ENCODE results near the gene TECTA.

The TECTA gene

GRCh38 chr11:121068787-121069186 is 32.3 kb upstream of the TECTA start:
- Histone ChIP-seq H3K27ac (ENCODE audit: low read length) (peak overlapping the region; percentile 73; the same call in 1 of the 2 replicates), H3K9me3 (replicated peaks; ENCODE audit: insufficient read depth, low read length) (no peaks in the 10 kb centered on the region), H3K36me3 (replicated peaks; ENCODE audit: insufficient read depth, low read length) (no peaks in the 10 kb centered on the region), H4K20me1 (ENCODE audit: insufficient read depth, low read length) (no peaks in the 10 kb centered on the region), H3K27me3 (replicated peaks; ENCODE audit: insufficient read depth, low read length) (no peaks in the 10 kb centered on the region), H3K9ac (ENCODE audit: low read length) (no peak overlapping the region), H3K4me1 (ENCODE audit: low read length) (peaks cover 37% of the 10 kb centered on the region), H2AFZ (ENCODE audit: low read length) (no peak overlapping the region), H3K4me3 (ENCODE audit: low read length) (no peak overlapping the region), H3K4me2 (ENCODE audit: low read depth, low read length) (peak overlapping the region; percentile 80; the same call in 1 of the 2 replicates), H3K79me2 (ENCODE audit: low read length) (no peaks in the 10 kb centered on the region), H3F3A (ENCODE audit: insufficient read depth, low read length) (peaks cover 14% of the 10 kb centered on the region), H3K9me2 (replicated peaks; ENCODE audit: insufficient read depth, low read length) (no peaks in the 10 kb centered on the region)
- no peak for DNase-seq
- no peak for TF ChIP-seq CTCF (IDR thresholded peaks at IDR 0.05; ENCODE audit: low read length)
- no peak for TF ChIP-seq EZH2phosphoT487 (IDR thresholded peaks at IDR 0.05; ENCODE audit: low read length)
- no peak for TF ChIP-seq EZH2 (optimal IDR thresholded peaks at IDR 0.05; ENCODE audit: low read depth, low read length)

- Histone ChIP-seq H3K4me1 (ENCODE audit: low read length) (peaks cover 34% of the 10 kb centered on the region), H3K79me2 (ENCODE audit: low read length) (no peaks in the 10 kb centered on the region), H3K9ac (ENCODE audit: low read length) (no peak overlapping the region), H4K20me1 (ENCODE audit: insufficient read depth, low read length) (no peaks in the 10 kb centered on the region), H3K4me3 (ENCODE audit: low read length) (no peak overlapping the region), H2AFZ (ENCODE audit: low read length) (no peak overlapping the region), H3K9me2 (replicated peaks; ENCODE audit: insufficient read depth, low read length) (no peaks in the 10 kb centered on the region), H3F3A (ENCODE audit: insufficient read depth, low read length) (peaks cover 14% of the 10 kb centered on the region), H3K36me3 (replicated peaks; ENCODE audit: insufficient read depth, low read length) (no peaks in the 10 kb centered on the region), H3K27me3 (replicated peaks; ENCODE audit: insufficient read depth, low read length) (no peaks in the 10 kb centered on the region), H3K4me2 (ENCODE audit: low read depth, low read length) (no peak overlapping the region), H3K27ac (ENCODE audit: low read length) (no peak overlapping the region), H3K9me3 (replicated peaks; ENCODE audit: insufficient read depth, low read length) (no peaks in the 10 kb centered on the region)
- DNase-seq, result no peak
- no peak for TF ChIP-seq EZH2 (optimal IDR thresholded peaks at IDR 0.05; ENCODE audit: low read depth, low read length)
- no peak for TF ChIP-seq CTCF (IDR thresholded peaks at IDR 0.05; ENCODE audit: low read length)
- no peak for TF ChIP-seq EZH2phosphoT487 (IDR thresholded peaks at IDR 0.05; ENCODE audit: low read length)
Measured at GRCh38 chr11:121070951-121071845, 29.8 kb upstream of the TECTA start.

- TF ChIP-seq EZH2phosphoT487 (IDR thresholded peaks at IDR 0.05; ENCODE audit: low read length) (no peak), CTCF (IDR thresholded peaks at IDR 0.05; ENCODE audit: low read length) (no peak), EZH2 (optimal IDR thresholded peaks at IDR 0.05; ENCODE audit: low read depth, low read length) (no peak)
- no peak overlapping the region for H2AFZ ChIP-seq (ENCODE audit: low read length)
- no peaks in the 10 kb centered on the region for H3K27me3 ChIP-seq (replicated peaks; ENCODE audit: insufficient read depth, low read length)
- DNase-seq, result no peak
- H3K4me1 ChIP-seq (ENCODE audit: low read length), result peaks cover 31% of the 10 kb centered on the region
- no peaks in the 10 kb centered on the region for H3K79me2 ChIP-seq (ENCODE audit: low read length)
- no peaks in the 10 kb centered on the region for H3K9me3 ChIP-seq (replicated peaks; ENCODE audit: insufficient read depth, low read length)
- H3K9me2 ChIP-seq (replicated peaks; ENCODE audit: insufficient read depth, low read length), result no peaks in the 10 kb centered on the region
- no peaks in the 10 kb centered on the region for H3K36me3 ChIP-seq (replicated peaks; ENCODE audit: insufficient read depth, low read length)
- H3F3A ChIP-seq (ENCODE audit: insufficient read depth, low read length), result peaks cover 12% of the 10 kb centered on the region
- H3K27ac ChIP-seq (ENCODE audit: low read length), result no peak overlapping the region
- H3K4me2 ChIP-seq (ENCODE audit: low read depth, low read length), result no peak overlapping the region
- H4K20me1 ChIP-seq (ENCODE audit: insufficient read depth, low read length), result no peaks in the 10 kb centered on the region
- H3K9ac ChIP-seq (ENCODE audit: low read length), result no peak overlapping the region
- no peak overlapping the region for H3K4me3 ChIP-seq (ENCODE audit: low read length)
Measured at GRCh38 chr11:121071846-121072450, 29.1 kb upstream of the TECTA start.

Measured in MM.1S (cell line).